B cell (primary cell): ENCODE results near the gene PCSK6.

Experiments
- EZH2 ChIP-seq: IDR thresholded peaks from 2 replicates; pipeline ENCODE4 v1.6.1; 2012; ENCODE audit warnings: borderline replicate concordance, low read depth, mild to moderate bottlenecking, moderate library complexity, low read length; ENCODE audit not compliant: insufficient read depth, poor library complexity, severe bottlenecking
- TF ChIP-seq, protein P1 (sequence below): fragments of 200-600 bp; IDR thresholded peaks from one replicate; pipeline ENCODE4 v1.8.0; 2022; ENCODE audit warnings: antibody characterized with exemption, mild to moderate bottlenecking

DNA sequence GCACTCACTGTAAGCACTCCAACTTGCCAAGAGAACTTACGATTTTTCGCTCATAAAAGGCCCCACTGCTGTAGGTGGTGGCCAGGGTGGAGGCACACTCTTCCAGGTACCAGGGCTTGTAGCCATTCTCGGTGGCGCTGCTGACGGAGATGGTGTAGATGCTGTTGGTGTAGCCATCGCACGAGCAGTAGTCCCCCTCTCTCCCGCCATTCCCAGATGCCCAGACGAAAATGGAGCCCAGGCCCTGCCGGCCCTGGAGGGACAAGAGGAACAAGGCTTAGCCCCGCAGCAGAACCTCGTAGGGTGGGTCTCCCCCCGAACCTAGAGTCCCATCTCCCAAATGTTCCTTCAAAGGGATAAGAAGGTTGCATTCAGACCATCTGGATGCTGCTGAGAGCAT, 96.3 kb downstream of the PCSK6 start:
- TF ChIP-seq, protein P1, sequence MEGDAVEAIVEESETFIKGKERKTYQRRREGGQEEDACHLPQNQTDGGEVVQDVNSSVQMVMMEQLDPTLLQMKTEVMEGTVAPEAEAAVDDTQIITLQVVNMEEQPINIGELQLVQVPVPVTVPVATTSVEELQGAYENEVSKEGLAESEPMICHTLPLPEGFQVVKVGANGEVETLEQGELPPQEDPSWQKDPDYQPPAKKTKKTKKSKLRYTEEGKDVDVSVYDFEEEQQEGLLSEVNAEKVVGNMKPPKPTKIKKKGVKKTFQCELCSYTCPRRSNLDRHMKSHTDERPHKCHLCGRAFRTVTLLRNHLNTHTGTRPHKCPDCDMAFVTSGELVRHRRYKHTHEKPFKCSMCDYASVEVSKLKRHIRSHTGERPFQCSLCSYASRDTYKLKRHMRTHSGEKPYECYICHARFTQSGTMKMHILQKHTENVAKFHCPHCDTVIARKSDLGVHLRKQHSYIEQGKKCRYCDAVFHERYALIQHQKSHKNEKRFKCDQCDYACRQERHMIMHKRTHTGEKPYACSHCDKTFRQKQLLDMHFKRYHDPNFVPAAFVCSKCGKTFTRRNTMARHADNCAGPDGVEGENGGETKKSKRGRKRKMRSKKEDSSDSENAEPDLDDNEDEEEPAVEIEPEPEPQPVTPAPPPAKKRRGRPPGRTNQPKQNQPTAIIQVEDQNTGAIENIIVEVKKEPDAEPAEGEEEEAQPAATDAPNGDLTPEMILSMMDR: no peak
- no peak for TF ChIP-seq EZH2
